ENCODE measurements around the gene HAUS5. TPM values are rescaled to one million over a fixed set of nuclear protein-coding genes. Genes with fewer than 3 reads are reported as not detected.
"Not testable (repeated sequence)": the region's sequence is repeated elsewhere in the genome, so short reads cannot be mapped to it uniquely, and the experiment has no call there.

HAUS5 gene
- total RNA-seq, 2 donors from 2014 or later, result 9.6 to 14.5 TPM

GRCh38 chr19:35590875-35591274 lies 21.7 kb upstream of the HAUS5 start:
- DNase-seq, result no peak
- peaks cover 6% of the 10 kb centered on the region for H3K4me1 ChIP-seq
- no peak overlapping the region for H3K4me3 ChIP-seq
- no peaks in the 10 kb centered on the region for H3K36me3 ChIP-seq (replicated peaks in 1 of 2; ENCODE audit: insufficient read depth in 1 of 2, low read depth in 2 of 2)
- no peak overlapping the region for H3K27ac ChIP-seq
- no peak for ATAC-seq
- no peak for TF ChIP-seq POLR2A (IDR thresholded peaks at IDR 0.05)
- TF ChIP-seq, protein P1, sequence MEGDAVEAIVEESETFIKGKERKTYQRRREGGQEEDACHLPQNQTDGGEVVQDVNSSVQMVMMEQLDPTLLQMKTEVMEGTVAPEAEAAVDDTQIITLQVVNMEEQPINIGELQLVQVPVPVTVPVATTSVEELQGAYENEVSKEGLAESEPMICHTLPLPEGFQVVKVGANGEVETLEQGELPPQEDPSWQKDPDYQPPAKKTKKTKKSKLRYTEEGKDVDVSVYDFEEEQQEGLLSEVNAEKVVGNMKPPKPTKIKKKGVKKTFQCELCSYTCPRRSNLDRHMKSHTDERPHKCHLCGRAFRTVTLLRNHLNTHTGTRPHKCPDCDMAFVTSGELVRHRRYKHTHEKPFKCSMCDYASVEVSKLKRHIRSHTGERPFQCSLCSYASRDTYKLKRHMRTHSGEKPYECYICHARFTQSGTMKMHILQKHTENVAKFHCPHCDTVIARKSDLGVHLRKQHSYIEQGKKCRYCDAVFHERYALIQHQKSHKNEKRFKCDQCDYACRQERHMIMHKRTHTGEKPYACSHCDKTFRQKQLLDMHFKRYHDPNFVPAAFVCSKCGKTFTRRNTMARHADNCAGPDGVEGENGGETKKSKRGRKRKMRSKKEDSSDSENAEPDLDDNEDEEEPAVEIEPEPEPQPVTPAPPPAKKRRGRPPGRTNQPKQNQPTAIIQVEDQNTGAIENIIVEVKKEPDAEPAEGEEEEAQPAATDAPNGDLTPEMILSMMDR (IDR thresholded peaks at IDR 0.05), result no peak
- no peaks in the 10 kb centered on the region for H3K9me3 ChIP-seq
- WGBS, 2 donors, result 87% methylated on average over 3 of the region's 3 CpGs
- intact Hi-C loops (cut with DNase I), result no loop called here
- H3K27me3 ChIP-seq, result no peaks in the 10 kb centered on the region

DNA sequence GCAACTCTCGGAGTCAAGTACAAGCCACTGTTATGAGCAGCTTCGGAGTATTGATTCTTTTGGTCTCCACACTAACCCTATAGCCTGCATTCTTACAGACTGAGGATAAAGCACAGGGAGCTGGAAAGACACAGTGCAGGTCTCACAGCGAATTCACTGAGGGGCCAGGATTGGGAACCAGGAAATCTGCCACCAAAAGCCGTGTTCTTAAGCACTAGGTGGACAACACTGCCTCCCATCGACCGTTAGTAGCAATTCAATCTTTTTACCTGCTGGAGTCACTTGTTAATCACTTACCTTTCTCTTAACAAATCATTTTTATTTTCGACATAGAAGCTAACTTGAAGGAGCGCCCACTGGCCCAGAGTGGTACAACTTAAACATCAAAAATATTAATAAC lies 20.3 kb upstream of the HAUS5 start:
- Histone ChIP-seq H3K27me3 (no peaks in the 10 kb centered on the region), H3K9me3 (no peaks in the 10 kb centered on the region), H3K4me1 (peaks cover 6% of the 10 kb centered on the region), H3K36me3 (replicated peaks in 1 of 2; ENCODE audit: insufficient read depth in 1 of 2, low read depth in 2 of 2) (no peaks in the 10 kb centered on the region), H3K27ac (no peak overlapping the region), H3K4me3 (no peak overlapping the region)
- DNase-seq, result peak; percentile 66 to 80 (median 70)
- ATAC-seq, result peak; percentile 86
- intact Hi-C loops (cut with DNase I), result no loop called here
- WGBS, 2 donors, result 11 to 16% methylated on average over 8 of the region's 8 CpGs
- TF ChIP-seq, protein P1 (IDR thresholded peaks at IDR 0.05), result peak; percentile 53 to 89 (median 81)
- TF ChIP-seq POLR2A (IDR thresholded peaks at IDR 0.05), result no peak

DNA sequence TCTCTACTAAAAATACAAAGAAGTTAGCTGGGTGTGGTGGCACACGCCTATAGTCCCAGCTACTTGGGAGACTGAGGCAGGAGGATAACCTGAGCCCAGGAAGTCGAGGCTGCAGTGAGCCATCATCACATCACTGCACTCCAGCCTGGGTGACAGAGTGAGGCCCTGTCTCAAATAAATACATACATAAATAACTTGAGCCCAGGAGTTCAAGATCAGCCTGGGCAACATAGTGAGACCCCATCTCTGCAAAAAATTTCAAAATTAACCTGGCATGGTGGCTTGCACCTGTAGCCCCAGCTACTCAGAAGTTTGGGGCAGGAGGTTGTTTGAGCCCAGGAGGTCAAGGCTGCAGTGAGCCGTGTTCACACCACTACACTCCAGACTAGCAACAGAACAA lies 17.5 kb upstream of the HAUS5 start:
- DNase-seq; H3K4me1 ChIP-seq; H3K27ac ChIP-seq; H3K9me3 ChIP-seq; ATAC-seq; intact Hi-C loops (cut with DNase I); H3K36me3 ChIP-seq (replicated peaks in 1 of 2; ENCODE audit: insufficient read depth in 1 of 2, low read depth in 2 of 2); H3K4me3 ChIP-seq; H3K27me3 ChIP-seq: not testable (repeated sequence)
- WGBS, 2 donors, result 59 to 77% methylated on average over 3 of the region's 3 CpGs

DNA sequence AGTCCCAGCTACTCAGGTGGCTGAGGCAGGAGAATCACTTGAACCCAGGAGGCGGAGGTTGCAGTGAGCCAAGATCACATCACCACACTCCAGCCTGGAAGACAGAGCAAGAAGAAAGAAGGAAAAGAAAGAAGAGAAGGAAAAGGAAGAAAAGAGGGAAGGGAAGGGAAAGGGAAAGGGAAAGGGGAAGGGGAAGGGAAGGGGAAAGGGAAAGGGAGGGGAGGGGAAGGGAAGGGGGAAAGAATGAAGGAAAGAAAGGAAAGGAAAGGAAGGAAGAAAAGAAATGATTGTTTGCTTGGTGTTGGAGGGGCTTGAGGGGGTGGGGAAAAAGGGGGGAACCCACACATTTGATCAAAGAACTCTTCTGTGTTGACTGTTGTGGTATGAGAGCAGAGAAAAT lies 16.6 kb upstream of the HAUS5 start:
- Histone ChIP-seq H3K9me3 (no peaks in the 10 kb centered on the region), H3K27me3 (no peaks in the 10 kb centered on the region), H3K4me3 (no peak overlapping the region), H3K36me3 (replicated peaks in 1 of 2; ENCODE audit: insufficient read depth in 1 of 2, low read depth in 2 of 2) (no peaks in the 10 kb centered on the region), H3K27ac (no peak overlapping the region), H3K4me1 (peaks cover 6% of the 10 kb centered on the region)
- no peak for ATAC-seq
- 100% methylated on average over 1 of the region's 1 CpG for WGBS, 2 donors
- TF ChIP-seq POLR2A (IDR thresholded peaks at IDR 0.05), result no peak
- TF ChIP-seq, protein P1 (IDR thresholded peaks at IDR 0.05), result no peak
- no peak for DNase-seq
- intact Hi-C loops (cut with DNase I), result no loop called here

- no peak for DNase-seq
- TF ChIP-seq, protein P1 (IDR thresholded peaks at IDR 0.05), result no peak
- TF ChIP-seq POLR2A (IDR thresholded peaks at IDR 0.05), result no peak
- Histone ChIP-seq H3K27ac (no peak overlapping the region), H3K36me3 (replicated peaks in 1 of 2; ENCODE audit: insufficient read depth in 1 of 2, low read depth in 2 of 2) (no peaks in the 10 kb centered on the region), H3K4me3 (no peak overlapping the region), H3K9me3 (no peaks in the 10 kb centered on the region), H3K4me1 (peaks cover 6% of the 10 kb centered on the region), H3K27me3 (no peaks in the 10 kb centered on the region)
- WGBS, 2 donors, result 62 to 72% methylated on average over 4 of the region's 4 CpGs
- intact Hi-C loops (cut with DNase I), result no loop called here
- no peak for ATAC-seq
Measured at GRCh38 chr19:35596366-35596999, 16.1 kb upstream of the HAUS5 start.

Measured in body of pancreas (tissue), 4 donors.